ENCODE results near the gene LSAMP. TPM values are rescaled to one million over a fixed set of nuclear protein-coding genes. Genes with fewer than 3 reads are reported as not detected.

Gene LSAMP
- total RNA-seq, 6 donors from 2014 or later: 7.1 to 28.1 (median 13.4) TPM

GRCh38 chr3:116444115-116444747, 1.1 kb downstream of the LSAMP start:
- DNase-seq (no peak), ATAC-seq (ENCODE audit: low FRiP score in 2 of 2) (no peak)
- TF ChIP-seq POLR2A (IDR thresholded peaks at IDR 0.05) (no peak), EP300 (IDR thresholded peaks at IDR 0.05) (no peak), POLR2AphosphoS5 (IDR thresholded peaks at IDR 0.05) (no peak), CTCF (IDR thresholded peaks at IDR 0.05) (no peak)
- 7 to 14% methylated on average over 2 of the region's 2 CpGs for WGBS, 2 donors
- no peaks in the 10 kb centered on the region for H3K36me3 ChIP-seq
- H3K4me1 ChIP-seq: no peaks in the 10 kb centered on the region
- no peaks in the 10 kb centered on the region for H3K27me3 ChIP-seq
- H3K27ac ChIP-seq: no peak overlapping the region
- no peaks in the 10 kb centered on the region for H3K9me3 ChIP-seq
- H3K4me3 ChIP-seq: peak overlapping the region in 3 of 4 donors; percentile 31 to 38 (median 35)

GRCh38 chr3:116443191-116443661, 2.1 kb downstream of the LSAMP start:
- no peak for ATAC-seq (ENCODE audit: low FRiP score in 2 of 2)
- Histone ChIP-seq H3K4me1 (no peaks in the 10 kb centered on the region), H3K36me3 (no peaks in the 10 kb centered on the region), H3K27me3 (no peaks in the 10 kb centered on the region), H3K4me3 (peak overlapping the region in 1 of 4 donors; percentile 22), H3K27ac (no peak overlapping the region), H3K9me3 (no peaks in the 10 kb centered on the region)
- DNase-seq: no peak
- TF ChIP-seq CTCF (IDR thresholded peaks at IDR 0.05) (no peak), POLR2AphosphoS5 (IDR thresholded peaks at IDR 0.05) (no peak), EP300 (IDR thresholded peaks at IDR 0.05) (no peak), POLR2A (IDR thresholded peaks at IDR 0.05) (no peak)
- WGBS, 2 donors: 15 to 21% methylated on average over 4 of the region's 4 CpGs

- no peak for DNase-seq
- no peak overlapping the region for H3K27ac ChIP-seq
- H3K36me3 ChIP-seq: no peaks in the 10 kb centered on the region
- no peaks in the 10 kb centered on the region for H3K27me3 ChIP-seq
- TF ChIP-seq EP300 (IDR thresholded peaks at IDR 0.05): no peak
- TF ChIP-seq POLR2A (IDR thresholded peaks at IDR 0.05): no peak
- no peak for TF ChIP-seq CTCF (IDR thresholded peaks at IDR 0.05)
- TF ChIP-seq POLR2AphosphoS5 (IDR thresholded peaks at IDR 0.05): no peak
- no peak overlapping the region for H3K4me3 ChIP-seq
- no peak for ATAC-seq (ENCODE audit: low FRiP score in 2 of 2)
- WGBS, 2 donors: 48 to 53% methylated on average over 5 of the region's 5 CpGs
- no peaks in the 10 kb centered on the region for H3K9me3 ChIP-seq
- H3K4me1 ChIP-seq: no peaks in the 10 kb centered on the region
Observed at GRCh38 chr3:116442331-116443021, 2.8 kb downstream of the LSAMP start.

GRCh38 chr3:116441652-116442051, 3.6 kb downstream of the LSAMP start:
- H3K4me1 ChIP-seq: no peaks in the 10 kb centered on the region
- TF ChIP-seq POLR2A (IDR thresholded peaks at IDR 0.05) (no peak), POLR2AphosphoS5 (IDR thresholded peaks at IDR 0.05) (no peak), EP300 (IDR thresholded peaks at IDR 0.05) (no peak), CTCF (IDR thresholded peaks at IDR 0.05) (no peak)
- no peak for ATAC-seq (ENCODE audit: low FRiP score in 2 of 2)
- no peaks in the 10 kb centered on the region for H3K27me3 ChIP-seq
- H3K4me3 ChIP-seq: no peak overlapping the region
- 93 to 97% methylated on average over 4 of the region's 4 CpGs for WGBS, 2 donors
- no peak overlapping the region for H3K27ac ChIP-seq
- no peak for DNase-seq
- no peaks in the 10 kb centered on the region for H3K9me3 ChIP-seq
- no peaks in the 10 kb centered on the region for H3K36me3 ChIP-seq
